ENCODE measurements around the gene NPSR1.
A peak's percentile ranks its signal among the peaks of the same experiment; 100 is the strongest.
"Not testable (repeated sequence)": the region's sequence is repeated elsewhere in the genome, so short reads cannot be mapped to it uniquely, and the experiment has no call there.

NPSR1 gene

DNA sequence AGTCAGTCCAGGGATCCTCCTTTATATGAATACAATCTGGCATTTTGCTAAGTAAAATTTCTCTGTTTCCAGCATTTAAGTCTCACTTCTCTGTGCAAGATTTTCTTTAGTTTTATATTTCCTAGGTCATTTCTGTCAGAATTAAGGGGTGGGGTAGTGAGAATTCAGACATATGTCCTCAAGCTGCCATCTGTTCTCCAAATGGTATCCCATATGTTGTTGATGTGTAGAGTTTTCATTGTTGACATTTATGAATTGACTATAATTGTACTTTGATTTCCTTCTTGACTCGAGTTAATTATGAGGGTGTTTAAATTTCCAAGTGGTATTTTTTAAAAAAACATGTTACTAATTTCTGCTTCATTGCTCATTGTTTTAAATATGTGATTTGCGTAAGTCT is 148.8 kb downstream of the NPSR1 start:
- H3K36me3 ChIP-seq (replicated peaks): no peaks in the 10 kb centered on the region
- DNase-seq: no peak
- no peak overlapping the region for H3K4me3 ChIP-seq (ENCODE audit: low read depth, low read length)
- in situ Hi-C loops (cut with HindIII; ENCODE audit: low pct_ligation_motif_present, low sequenced_read_pairs): no loop called here
- no peak overlapping the region for H3K27ac ChIP-seq
- no peak for TF ChIP-seq CTCF (IDR thresholded peaks at IDR 0.05; ENCODE audit: low read depth, low read length, missing control alignments)
- no peaks in the 10 kb centered on the region for H3K27me3 ChIP-seq (replicated peaks)

GRCh38 chr7:34807548-34808340 is 149.7 kb downstream of the NPSR1 start:
- H3K36me3 ChIP-seq (replicated peaks): no peaks in the 10 kb centered on the region
- no peak overlapping the region for H3K4me3 ChIP-seq (ENCODE audit: low read depth, low read length)
- no peak overlapping the region for H3K27ac ChIP-seq
- no peak for DNase-seq
- in situ Hi-C loops (cut with HindIII; ENCODE audit: low pct_ligation_motif_present, low sequenced_read_pairs): no loop called here
- no peak for TF ChIP-seq CTCF (IDR thresholded peaks at IDR 0.05; ENCODE audit: low read depth, low read length, missing control alignments)
- H3K27me3 ChIP-seq (replicated peaks): no peaks in the 10 kb centered on the region

GRCh38 chr7:34814203-34814842 is 156.3 kb downstream of the NPSR1 start:
- H3K36me3 ChIP-seq (replicated peaks); H3K27me3 ChIP-seq (replicated peaks); in situ Hi-C loops (cut with HindIII; ENCODE audit: low pct_ligation_motif_present, low sequenced_read_pairs); DNase-seq; H3K4me3 ChIP-seq (ENCODE audit: low read depth, low read length); H3K27ac ChIP-seq: not testable (repeated sequence)

GRCh38 chr7:34821932-34822558 is 164.0 kb downstream of the NPSR1 start:
- DNase-seq: no peak
- in situ Hi-C loops (cut with HindIII; ENCODE audit: low pct_ligation_motif_present, low sequenced_read_pairs): no loop called here
- TF ChIP-seq CTCF (IDR thresholded peaks at IDR 0.05; ENCODE audit: low read depth, low read length, missing control alignments): no peak
- H3K4me3 ChIP-seq (ENCODE audit: low read depth, low read length): no peak overlapping the region
- H3K36me3 ChIP-seq (replicated peaks): no peaks in the 10 kb centered on the region
- H3K27ac ChIP-seq: no peak overlapping the region
- H3K27me3 ChIP-seq (replicated peaks): no peaks in the 10 kb centered on the region

DNA sequence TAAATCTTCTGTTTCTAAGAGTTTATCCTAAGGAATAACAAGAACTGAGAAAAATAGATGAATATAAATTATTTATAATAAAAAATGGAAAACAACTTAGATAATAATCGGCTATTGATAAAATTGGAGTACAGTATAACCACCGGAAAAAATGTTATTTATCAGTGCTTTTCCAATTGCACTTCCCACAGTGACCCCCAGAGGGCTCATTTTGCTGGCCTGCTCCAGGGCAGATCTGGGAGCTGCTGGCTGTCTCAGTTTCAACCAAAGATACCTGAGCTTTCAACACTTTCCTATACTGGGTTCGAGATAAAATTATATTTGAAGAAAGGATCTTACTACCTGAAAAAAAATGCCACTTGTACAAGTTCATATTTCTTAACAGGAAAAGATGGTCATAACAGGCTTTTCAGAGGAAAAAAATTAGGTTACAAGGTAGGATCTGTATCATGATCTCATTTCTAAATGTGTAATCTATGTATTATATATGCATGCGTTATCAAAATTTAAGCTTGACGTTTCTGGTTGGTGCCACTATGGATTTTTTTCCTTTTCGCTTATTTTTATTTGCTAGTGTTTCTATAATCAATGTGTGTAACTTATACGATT is 165.7 kb downstream of the NPSR1 start:
- no peaks in the 10 kb centered on the region for H3K27me3 ChIP-seq (replicated peaks)
- no peak overlapping the region for H3K27ac ChIP-seq
- peak; percentile 52 for DNase-seq
- no peaks in the 10 kb centered on the region for H3K36me3 ChIP-seq (replicated peaks)
- H3K4me3 ChIP-seq (ENCODE audit: low read depth, low read length): no peak overlapping the region
- in situ Hi-C loops (cut with HindIII; ENCODE audit: low pct_ligation_motif_present, low sequenced_read_pairs): no loop called here
- peak; percentile 94 for TF ChIP-seq CTCF (IDR thresholded peaks at IDR 0.05; ENCODE audit: low read depth, low read length, missing control alignments)

DNA sequence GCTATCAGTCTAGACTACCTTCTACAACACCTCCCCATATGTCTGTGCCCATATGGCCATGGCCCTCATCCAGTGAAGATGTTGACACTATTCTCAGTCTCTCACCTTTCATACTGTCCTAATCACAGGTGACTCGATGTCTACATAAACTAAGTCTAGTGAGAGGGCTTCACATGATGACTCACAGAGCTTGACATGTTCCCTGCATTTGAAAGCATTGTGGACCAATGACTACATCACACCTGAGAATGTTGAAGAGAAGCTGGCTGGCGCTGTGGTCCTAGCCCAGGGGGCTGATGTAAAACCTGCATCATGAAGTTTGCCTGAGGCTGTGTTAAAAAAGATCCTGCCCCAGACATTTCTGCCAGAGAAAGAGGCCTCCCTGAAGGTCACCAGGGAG is 167.2 kb downstream of the NPSR1 start:
- in situ Hi-C loops (cut with HindIII; ENCODE audit: low pct_ligation_motif_present, low sequenced_read_pairs): no loop called here
- TF ChIP-seq CTCF (IDR thresholded peaks at IDR 0.05; ENCODE audit: low read depth, low read length, missing control alignments): no peak
- DNase-seq: no peak
- no peak overlapping the region for H3K27ac ChIP-seq
- no peaks in the 10 kb centered on the region for H3K27me3 ChIP-seq (replicated peaks)
- H3K4me3 ChIP-seq (ENCODE audit: low read depth, low read length): no peak overlapping the region
- no peaks in the 10 kb centered on the region for H3K36me3 ChIP-seq (replicated peaks)

Measured in brain microvascular endothelial cell (primary cell).